ENCODE data around the gene FBLL1.

FBLL1 gene

DNA sequence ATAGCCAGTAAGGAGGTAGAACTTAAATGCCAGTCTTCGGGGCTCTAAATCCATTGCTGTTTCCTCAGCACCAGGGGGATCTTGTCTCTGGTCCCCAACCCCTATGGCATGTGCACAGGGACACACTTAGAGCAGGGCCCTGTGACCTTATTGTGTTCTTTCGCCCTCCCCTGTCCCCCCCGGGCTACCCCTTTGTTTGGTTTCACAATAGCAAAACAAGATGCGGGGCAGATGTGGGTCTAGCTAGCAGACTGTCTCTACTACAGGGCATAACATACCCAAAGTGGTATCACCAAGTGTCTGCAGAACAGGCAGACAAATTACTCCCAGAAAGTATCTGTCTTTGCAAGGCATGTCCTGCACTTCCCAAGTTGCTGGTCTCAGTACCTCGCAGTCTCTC is 2.1 kb downstream of the FBLL1 start:
- no peak for TF ChIP-seq RAD21 (IDR thresholded peaks at IDR 0.05; ENCODE audit: low read depth)
- TF ChIP-seq, protein P1, sequence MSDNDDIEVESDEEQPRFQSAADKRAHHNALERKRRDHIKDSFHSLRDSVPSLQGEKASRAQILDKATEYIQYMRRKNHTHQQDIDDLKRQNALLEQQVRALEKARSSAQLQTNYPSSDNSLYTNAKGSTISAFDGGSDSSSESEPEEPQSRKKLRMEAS (IDR thresholded peaks at IDR 0.05): no peak
- TF ChIP-seq, protein P2, sequence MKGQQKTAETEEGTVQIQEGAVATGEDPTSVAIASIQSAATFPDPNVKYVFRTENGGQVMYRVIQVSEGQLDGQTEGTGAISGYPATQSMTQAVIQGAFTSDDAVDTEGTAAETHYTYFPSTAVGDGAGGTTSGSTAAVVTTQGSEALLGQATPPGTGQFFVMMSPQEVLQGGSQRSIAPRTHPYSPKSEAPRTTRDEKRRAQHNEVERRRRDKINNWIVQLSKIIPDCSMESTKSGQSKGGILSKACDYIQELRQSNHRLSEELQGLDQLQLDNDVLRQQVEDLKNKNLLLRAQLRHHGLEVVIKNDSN (IDR thresholded peaks at IDR 0.05): no peak
- no peak for TF ChIP-seq ZBTB7A (IDR thresholded peaks at IDR 0.05; ENCODE audit: low read depth)
- TF ChIP-seq EGR1 (IDR thresholded peaks at IDR 0.05): no peak
- no peak for TF ChIP-seq NFIC (IDR thresholded peaks at IDR 0.05)
- TF ChIP-seq, protein P3, sequence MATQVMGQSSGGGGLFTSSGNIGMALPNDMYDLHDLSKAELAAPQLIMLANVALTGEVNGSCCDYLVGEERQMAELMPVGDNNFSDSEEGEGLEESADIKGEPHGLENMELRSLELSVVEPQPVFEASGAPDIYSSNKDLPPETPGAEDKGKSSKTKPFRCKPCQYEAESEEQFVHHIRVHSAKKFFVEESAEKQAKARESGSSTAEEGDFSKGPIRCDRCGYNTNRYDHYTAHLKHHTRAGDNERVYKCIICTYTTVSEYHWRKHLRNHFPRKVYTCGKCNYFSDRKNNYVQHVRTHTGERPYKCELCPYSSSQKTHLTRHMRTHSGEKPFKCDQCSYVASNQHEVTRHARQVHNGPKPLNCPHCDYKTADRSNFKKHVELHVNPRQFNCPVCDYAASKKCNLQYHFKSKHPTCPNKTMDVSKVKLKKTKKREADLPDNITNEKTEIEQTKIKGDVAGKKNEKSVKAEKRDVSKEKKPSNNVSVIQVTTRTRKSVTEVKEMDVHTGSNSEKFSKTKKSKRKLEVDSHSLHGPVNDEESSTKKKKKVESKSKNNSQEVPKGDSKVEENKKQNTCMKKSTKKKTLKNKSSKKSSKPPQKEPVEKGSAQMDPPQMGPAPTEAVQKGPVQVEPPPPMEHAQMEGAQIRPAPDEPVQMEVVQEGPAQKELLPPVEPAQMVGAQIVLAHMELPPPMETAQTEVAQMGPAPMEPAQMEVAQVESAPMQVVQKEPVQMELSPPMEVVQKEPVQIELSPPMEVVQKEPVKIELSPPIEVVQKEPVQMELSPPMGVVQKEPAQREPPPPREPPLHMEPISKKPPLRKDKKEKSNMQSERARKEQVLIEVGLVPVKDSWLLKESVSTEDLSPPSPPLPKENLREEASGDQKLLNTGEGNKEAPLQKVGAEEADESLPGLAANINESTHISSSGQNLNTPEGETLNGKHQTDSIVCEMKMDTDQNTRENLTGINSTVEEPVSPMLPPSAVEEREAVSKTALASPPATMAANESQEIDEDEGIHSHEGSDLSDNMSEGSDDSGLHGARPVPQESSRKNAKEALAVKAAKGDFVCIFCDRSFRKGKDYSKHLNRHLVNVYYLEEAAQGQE (IDR thresholded peaks at IDR 0.05; ENCODE audit: low read depth): no peak
- TF ChIP-seq TAF1 (IDR thresholded peaks at IDR 0.05; ENCODE audit: low read depth): no peak
- TF ChIP-seq EP300 (IDR thresholded peaks at IDR 0.05; ENCODE audit: borderline replicate concordance): no peak

DNA sequence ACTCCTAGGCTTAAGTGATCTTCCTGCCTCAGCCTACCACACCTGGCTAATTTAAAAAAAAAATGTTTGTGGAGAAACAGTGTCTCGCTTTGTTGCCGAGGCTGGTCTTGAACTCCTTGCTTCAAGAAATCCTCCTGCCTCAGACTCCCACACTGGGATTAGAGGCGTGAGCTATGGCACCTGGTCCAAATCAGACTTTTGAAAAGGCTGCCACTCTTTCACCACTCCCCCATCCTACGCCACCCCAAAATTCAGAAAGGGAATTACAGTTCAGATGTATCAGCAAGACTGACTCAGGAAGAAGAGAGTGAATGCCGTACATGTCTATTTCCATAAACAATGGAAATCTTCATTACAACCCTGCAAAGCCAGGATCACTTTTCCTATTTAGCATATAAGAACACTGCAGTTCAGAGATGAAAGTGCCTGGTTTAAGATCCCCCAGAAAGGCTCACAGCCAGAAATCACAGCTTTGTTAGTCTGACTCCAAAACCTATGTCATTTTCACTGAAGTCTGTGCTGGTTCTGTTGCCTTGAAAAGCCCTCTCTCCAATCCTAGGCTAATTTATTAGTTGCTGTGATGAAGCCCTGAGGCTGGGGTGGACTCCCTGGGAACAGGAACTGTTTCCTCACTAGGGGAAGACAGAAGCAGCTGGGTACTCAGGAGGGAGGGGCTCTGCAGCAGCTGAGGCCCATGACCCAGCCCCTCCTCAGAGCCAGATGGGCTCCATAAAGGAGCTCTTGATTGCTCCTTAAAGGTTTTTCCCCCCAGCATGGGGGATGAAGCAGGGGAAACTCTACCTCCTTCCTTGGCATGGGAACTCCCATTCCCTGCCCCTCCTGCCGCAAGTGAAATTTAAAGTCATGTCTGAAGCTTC is 3.1 kb downstream of the FBLL1 start:
- TF ChIP-seq TCF12 (IDR thresholded peaks at IDR 0.05; ENCODE audit: low read depth): no peak
- TF ChIP-seq CREB1 (IDR thresholded peaks at IDR 0.05; ENCODE audit: low read depth): no peak
- no peak for TF ChIP-seq TEAD4 (IDR thresholded peaks at IDR 0.05)
- TF ChIP-seq, protein P2 (IDR thresholded peaks at IDR 0.05): no peak
- TF ChIP-seq FOXM1 (IDR thresholded peaks at IDR 0.05; ENCODE audit: borderline replicate concordance, low read depth): no peak
- TF ChIP-seq, protein P1 (IDR thresholded peaks at IDR 0.05): no peak
- TF ChIP-seq EGR1 (IDR thresholded peaks at IDR 0.05): no peak
- no peak for TF ChIP-seq YY1 (IDR thresholded peaks at IDR 0.05; ENCODE audit: low read depth)
- TF ChIP-seq, protein P3 (IDR thresholded peaks at IDR 0.05; ENCODE audit: low read depth): no peak
- TF ChIP-seq RAD21 (IDR thresholded peaks at IDR 0.05; ENCODE audit: low read depth): no peak
- TF ChIP-seq EP300 (IDR thresholded peaks at IDR 0.05; ENCODE audit: borderline replicate concordance): no peak
- no peak for TF ChIP-seq ZBTB7A (IDR thresholded peaks at IDR 0.05; ENCODE audit: low read depth)
- TF ChIP-seq NFIC (IDR thresholded peaks at IDR 0.05): no peak
- no peak for TF ChIP-seq TAF1 (IDR thresholded peaks at IDR 0.05; ENCODE audit: low read depth)

DNA sequence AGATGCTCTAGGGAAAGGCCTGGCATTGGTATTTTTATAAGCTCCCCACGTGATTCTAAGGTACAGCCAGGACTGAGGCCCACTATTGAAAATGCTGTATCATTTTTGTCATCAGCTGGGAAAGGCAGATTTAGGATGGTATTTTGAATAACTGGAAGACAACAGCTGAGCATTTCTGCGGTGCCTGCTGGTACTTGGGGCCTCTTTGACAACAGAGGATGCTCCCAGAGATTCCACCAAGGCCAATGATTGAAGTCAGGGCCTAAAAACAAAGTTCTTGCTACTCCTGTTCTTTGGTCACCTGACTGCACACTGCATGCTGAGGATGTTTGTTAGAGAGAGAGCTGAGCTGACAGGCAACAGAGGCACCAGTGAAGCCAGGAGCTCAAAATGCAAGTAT is 8.1 kb downstream of the FBLL1 start:
- TF ChIP-seq YY1 (IDR thresholded peaks at IDR 0.05; ENCODE audit: low read depth) (no peak), TCF12 (IDR thresholded peaks at IDR 0.05; ENCODE audit: low read depth) (no peak), TEAD4 (IDR thresholded peaks at IDR 0.05) (no peak), NFIC (IDR thresholded peaks at IDR 0.05) (no peak), FOXM1 (IDR thresholded peaks at IDR 0.05; ENCODE audit: borderline replicate concordance, low read depth) (no peak), RAD21 (IDR thresholded peaks at IDR 0.05; ENCODE audit: low read depth) (no peak), EP300 (IDR thresholded peaks at IDR 0.05; ENCODE audit: borderline replicate concordance) (no peak), CREB1 (IDR thresholded peaks at IDR 0.05; ENCODE audit: low read depth) (no peak), ZBTB7A (IDR thresholded peaks at IDR 0.05; ENCODE audit: low read depth) (no peak), EGR1 (IDR thresholded peaks at IDR 0.05) (no peak), CEBPB (IDR thresholded peaks at IDR 0.05) (no peak), TAF1 (IDR thresholded peaks at IDR 0.05; ENCODE audit: low read depth) (no peak)
- TF ChIP-seq, protein P1 (IDR thresholded peaks at IDR 0.05): no peak
- TF ChIP-seq, protein P2 (IDR thresholded peaks at IDR 0.05): no peak
- TF ChIP-seq, protein P3 (IDR thresholded peaks at IDR 0.05; ENCODE audit: low read depth): no peak

All from Ishikawa (cell line).